HG02798 (cell line): ENCODE data around the gene LHX1.

Experiments
- ATAC-seq: cut with Tn5 transposase; IDR thresholded peaks from one replicate; pipeline ENCODE4 v1.9.1; 2021; ENCODE audit warnings: mild to moderate bottlenecking; ENCODE audit not compliant: unreplicated experiment, poor library complexity

Gene LHX1

GRCh38 chr17:36937001-36937958 lies at the start of gene LHX1:
LHX1 (plus strand) TSS chr17:36937475; CDS start chr17:36938198, 723 bp downstream.
- no peak for ATAC-seq

DNA sequence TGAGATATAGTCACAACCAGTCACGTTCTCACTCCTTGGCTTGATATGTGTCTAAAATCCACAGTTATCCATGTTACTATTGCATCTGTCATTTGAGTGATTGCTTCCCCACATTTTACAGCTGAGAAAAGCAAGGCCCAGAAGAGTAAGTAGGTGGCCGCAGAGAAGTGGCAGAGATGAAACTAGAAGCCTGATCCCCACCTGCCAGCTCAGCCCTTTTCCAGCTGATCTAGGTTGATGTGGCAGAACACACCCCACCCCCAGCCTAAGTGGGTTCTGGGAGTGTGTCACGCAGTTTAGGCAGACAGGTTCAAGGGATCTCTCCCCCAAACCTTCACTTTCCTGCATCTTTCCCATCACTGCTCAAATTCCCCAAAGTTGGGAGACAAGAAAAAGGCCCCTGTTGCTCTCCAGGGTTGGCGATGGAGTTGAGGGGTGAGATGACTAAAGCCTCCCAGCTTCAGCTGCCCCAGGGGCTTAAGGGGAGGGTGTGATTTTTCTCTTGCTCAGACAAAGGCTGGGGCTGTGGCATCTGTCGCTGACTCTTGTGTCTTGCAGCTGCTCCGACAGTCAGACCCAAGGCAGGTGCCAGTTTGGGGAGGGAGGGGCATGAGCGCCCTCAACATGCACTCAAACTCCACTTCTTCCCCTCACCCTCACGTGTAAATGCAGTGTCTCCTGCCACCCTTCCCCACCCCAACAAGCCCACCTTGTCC lies 48.9 kb upstream of the LHX1 start:
- ATAC-seq = no peak

- no peak for ATAC-seq
These were observed 47.4 kb upstream of the LHX1 start for GRCh38 chr17:36889770-36890349.

DNA sequence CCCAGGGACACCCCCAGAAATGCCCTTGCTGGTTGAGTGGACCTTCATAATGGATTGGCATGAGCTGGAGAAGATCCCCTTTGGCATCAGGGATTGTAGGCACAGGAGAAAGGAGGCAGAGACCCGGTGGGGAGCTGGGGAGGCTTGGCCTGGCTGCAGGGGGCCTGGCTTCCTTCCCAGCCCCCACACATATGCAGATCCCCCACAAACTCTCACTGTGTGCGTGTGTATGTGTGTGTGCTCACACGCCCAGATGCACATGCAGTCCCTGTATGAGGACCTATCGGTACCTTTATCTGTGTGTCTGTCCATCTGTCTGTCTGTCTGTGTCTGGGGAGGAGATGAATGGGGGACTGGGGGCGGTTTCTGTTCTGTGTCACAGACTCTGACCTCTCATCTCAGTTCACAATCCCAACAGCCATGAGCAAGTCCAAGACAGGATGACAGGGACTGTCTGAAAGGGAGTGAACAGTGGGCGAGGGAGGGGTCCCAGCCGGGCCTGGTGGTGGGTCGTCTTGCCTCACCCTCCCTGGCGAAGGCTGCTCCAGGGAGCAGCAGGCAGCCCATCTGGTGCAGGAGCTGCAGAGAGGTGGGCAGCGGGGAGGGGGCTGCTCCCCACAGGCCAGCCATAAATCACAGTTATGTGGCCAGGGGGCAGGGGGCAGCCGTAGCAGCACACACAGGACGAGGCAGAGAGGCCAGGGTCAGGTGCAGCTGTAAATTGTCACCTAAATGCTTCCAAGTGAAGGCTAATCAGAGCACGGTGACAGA lies 46.7 kb upstream of the LHX1 start:
- ATAC-seq = no peak

DNA sequence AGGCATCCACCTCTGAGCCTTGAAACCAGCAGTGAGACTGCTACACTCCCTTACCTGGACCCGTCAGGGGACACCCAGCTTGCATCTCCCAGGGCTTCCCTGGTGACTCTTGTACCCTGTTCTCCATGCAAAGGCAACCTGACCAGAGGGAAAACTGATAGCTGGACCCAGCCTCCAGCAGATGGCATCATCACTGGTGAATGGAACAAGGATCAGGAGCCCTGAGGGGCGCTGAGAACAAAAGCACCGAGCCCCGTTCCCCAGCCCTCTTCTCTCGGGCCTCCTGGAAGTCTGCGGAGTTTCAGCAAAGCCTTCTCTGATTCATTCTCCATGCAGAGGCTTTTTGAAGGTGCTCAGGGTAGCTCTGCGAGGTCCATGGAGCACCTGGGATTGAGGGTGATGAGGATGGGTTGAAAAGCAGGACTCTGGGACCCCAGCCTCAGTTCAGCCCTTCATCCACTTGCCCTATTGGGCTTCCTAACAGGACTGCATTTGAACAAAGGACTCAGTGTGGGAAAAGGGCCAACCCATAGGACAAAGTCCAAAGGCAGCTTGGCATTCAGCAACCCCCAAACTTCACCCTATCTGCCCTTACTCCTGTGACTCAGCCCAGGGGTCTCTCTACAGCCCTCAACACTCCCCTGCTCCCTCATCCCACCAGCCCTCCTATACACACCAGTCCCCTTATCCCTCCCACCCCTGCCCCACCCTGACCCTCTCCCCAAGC lies 45.0 kb upstream of the LHX1 start:
- no peak for ATAC-seq

DNA sequence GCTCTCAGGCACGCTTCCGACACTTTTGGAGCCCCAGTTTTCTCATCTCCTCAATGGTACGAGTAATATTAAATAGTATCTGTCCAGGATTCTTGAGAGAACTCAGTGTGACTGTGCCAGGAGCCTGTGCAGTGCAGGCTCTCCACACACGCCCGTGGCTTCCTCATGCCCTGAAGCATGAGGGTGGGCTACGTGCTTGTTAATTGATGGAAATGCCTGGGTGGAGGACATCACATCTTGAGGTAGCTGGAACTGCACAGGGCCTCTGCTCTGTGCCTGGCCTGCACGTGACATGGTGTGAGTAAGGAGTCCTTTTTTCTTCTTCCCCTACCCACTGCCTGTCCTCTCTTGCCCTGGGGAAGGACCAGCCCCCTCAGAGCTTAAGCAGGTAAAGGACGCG lies 43.1 kb upstream of the LHX1 start:
- ATAC-seq = no peak

GRCh38 chr17:36894925-36895324 lies 42.4 kb upstream of the LHX1 start:
- no peak for ATAC-seq

DNA sequence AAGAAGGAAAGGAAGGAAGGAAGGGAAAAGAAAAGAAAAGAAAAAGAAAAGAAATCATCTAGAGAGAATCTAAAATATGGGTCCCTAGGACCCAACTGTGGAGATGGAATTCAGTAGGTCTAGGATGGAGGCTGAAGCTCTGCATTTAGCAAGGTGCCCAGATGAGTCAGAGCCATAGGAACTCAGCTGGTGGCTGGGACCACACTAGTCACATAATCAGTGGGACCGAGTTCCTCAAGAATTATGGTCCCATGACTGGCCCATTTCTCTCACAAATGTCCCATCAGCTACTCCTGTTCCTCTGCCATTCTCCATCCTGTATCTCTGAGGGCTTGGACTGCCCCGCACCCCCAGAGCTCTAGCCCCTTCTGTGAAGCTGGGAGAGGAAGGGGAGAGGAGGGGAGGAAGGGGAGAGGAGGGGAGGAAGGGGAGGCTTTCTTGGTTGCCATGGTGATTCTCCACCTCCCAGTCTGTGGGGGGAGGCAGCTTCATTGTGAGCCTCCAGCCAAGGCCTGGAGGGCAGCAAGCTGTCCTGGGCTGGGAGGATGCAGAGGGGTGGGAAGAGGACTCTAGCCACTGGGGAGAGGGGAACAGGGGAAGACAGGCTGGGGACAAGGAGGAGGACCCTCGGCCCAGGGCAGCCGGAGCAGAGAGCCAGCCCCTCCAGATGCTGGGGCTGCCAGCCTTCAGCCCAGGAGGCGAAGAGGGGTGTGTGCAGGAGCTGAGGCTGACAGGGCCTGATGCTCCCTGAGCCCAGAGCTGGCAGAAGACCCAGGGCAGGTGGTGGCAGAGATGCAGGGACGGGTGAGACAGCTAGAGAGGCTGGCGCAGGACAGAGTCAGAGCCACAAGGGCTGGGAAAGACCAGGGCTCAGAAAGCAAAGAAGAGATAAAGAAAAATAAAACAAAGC lies 37.8 kb upstream of the LHX1 start:
- no peak for ATAC-seq

DNA sequence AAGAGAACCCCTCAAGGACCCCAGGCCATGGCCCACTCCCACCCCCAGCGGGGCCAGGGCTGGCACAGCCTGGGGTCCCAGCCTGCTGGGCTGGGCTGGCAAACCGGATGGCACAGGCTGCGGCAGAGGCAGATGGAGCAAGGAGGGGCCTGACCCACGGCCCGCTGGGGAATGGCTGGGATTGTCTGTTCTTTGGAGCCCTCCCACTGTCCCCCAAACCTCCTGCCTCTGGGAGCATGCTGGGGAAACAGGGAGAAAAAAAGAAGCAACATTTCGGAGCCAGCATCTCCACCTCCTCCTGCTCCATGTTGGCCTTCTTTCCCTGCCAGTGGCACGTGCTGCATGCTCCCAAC lies 37.1 kb upstream of the LHX1 start:
- ATAC-seq = no peak

DNA sequence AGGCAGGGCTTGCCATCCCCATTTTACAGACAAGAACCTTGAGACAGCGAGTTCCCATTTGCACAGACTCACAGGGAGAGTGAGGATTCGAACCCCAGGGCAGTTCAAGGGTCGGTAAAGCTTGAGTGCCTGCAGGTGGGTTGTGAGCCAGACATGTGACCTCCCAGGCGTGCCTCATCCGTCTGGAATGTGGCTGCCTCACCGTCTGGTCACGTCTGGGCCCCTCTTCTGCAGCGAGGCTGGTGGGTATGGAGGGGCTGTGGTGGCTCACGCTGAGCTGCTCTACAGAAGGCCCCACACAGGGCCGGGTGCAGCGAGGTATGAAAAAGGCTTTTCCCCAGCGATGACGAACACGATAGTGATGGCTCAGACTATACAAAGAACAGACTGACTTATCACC lies 35.8 kb upstream of the LHX1 start:
- no peak for ATAC-seq

DNA sequence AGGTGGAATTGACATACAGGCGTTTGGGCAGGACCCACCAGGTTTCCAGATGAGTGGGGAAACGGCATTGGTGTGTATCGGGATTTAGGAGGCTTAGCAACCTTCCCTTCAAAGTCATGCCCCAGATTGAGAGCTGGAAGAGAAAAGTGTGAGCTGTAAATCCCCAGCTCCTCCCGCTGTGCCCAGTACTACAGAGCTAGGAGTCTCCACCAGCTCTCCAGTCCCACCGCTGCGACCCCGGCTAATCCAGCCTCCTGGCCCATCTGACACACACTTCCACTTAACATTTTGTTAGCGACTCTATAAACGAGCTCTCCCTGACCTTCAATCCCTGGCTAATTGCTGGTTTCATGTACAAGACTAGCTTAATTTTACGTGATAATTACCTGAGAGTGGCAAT lies 29.9 kb upstream of the LHX1 start:
- no peak for ATAC-seq

DNA sequence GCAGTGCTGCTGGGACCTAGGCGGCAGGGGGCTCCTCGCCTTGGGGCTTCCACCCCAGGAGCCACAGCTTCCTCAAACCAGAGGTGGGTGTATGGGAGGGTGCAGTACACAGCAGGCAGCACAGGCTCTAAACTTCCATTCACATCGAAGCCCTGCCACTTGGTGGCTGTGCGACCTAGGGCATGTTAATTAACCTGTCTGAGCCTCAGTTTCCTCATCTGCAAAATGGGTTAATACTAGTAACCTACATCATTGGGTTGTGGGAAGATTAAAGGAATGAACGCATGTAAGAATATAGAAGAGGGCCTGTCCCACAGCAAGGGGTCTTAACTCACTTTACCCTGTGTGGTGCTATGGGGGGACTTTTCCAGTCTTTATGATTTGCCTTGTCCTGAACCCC lies 26.8 kb upstream of the LHX1 start:
- no peak for ATAC-seq

DNA sequence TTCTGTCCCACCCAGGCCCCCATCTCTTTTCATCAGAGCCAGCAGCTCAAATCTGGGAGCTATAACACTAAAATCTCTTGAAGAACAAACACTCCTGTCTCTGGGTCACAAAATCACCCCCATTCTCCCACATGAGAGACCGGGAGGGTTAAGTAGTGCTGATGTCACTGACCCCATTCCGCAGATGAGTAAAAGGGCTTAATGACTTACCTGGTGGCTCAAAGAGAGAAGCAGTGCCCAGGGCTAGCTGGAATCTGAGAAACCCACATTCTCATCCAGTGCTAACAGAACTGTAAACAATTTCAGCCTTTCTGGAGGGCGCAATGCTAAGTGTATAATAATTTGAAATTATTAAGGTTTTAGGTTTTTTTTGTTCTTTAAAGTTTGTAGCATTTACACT lies 26.3 kb upstream of the LHX1 start:
- ATAC-seq = no peak

DNA sequence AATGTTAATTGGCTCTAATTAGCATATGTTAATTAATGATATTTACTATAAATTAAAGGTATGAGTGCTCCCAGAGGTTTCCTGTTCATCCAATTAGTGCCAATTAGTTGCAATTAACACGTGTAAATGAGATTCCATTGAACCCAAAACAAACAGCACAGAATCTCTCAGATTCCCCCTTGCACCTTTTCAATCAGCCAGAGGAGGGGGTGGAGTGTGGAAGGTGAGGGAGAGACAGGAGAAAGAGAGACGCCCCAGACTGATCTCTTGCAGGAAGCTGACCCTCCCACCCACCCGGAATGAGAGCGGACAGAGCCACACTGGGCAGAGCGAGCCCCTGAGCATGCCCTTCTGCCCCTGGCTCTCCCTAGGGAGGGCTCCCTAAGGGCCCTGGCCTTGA lies 24.1 kb upstream of the LHX1 start:
- ATAC-seq = no peak

DNA sequence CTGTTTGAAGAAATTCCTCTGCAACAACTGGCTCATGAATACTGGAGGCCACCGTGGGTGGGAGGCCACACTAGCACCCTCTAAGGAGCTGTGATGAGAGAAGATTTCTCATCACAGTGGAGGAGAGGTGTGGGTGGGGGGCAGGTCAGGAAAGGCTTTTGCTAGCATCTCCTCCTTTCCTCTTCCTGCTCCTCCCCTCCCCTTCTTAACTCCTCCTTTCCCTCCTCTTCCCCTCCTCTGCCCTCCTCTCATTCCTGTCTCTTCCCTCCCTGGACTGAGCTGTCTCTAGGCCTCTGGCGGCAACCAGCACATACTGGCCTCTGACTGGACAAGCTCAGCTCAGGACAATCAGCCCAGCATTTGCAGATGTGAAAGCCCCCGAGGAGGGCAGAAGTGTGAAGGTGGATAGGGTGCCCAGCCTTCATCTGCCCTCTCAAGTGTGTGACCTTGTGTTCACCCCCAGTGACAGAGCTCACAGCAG lies 19.0 kb upstream of the LHX1 start:
- ATAC-seq = no peak

- no peak for ATAC-seq
These were observed 17.8 kb upstream of the LHX1 start for GRCh38 chr17:36919407-36919968.

GRCh38 chr17:36920032-36921005 lies 17.0 kb upstream of the LHX1 start:
- ATAC-seq = no peak
